SJSA1 (cell line): ENCODE results near the gene F2RL3. TPM values are rescaled to one million over a fixed set of nuclear protein-coding genes. Genes with fewer than 3 reads are reported as not detected.

ENCODE experiments used
- DNase-seq, 2 experiments: peaks; one replicate each; pipeline ENCODE4 v3.0.0-alpha.2; 2015 to 2020; ENCODE audit warnings: low spot score in 2 of 2, low read depth in 1 of 2
- H3K27ac ChIP-seq: fragments of 250-450 bp; sonication (Bioruptor Pico); 2 replicates; pipeline ENCODE4 v1.5.1; 2020; ENCODE audit warnings: mild to moderate bottlenecking, moderate library complexity
- H3K27me3 ChIP-seq: fragments of 250-450 bp; sonication (Bioruptor Pico); replicated peaks from 2 replicates; pipeline ENCODE4 v1.5.1; 2020; ENCODE audit warnings: mild to moderate bottlenecking, moderate library complexity
- H3K36me3 ChIP-seq: fragments of 250-450 bp; sonication (Bioruptor Pico); 2 replicates; pipeline ENCODE4 v1.5.1; 2020; ENCODE audit warnings: mild to moderate bottlenecking
- H3K4me1 ChIP-seq: fragments of 250-450 bp; sonication (Bioruptor Pico); replicated peaks from 2 replicates; pipeline ENCODE4 v1.6.1; 2021; ENCODE audit warnings: mild to moderate bottlenecking
- H3K4me3 ChIP-seq: fragments of 250-450 bp; sonication (Bioruptor Pico); 2 replicates; pipeline ENCODE4 v1.5.1; 2020; ENCODE audit warnings: mild to moderate bottlenecking
- H3K9me3 ChIP-seq: fragments of 250-450 bp; sonication (Bioruptor Pico); replicated peaks from 2 replicates; pipeline ENCODE4 v1.5.1; 2020; ENCODE audit warnings: mild to moderate bottlenecking
- total RNA-seq: library from RNA; depleted of rRNA; stranded (reverse); fragments of >200 nt; shearing (Covaris generic); gene quantifications from 2 replicates; pipeline ENCODE4 v1.2.3, GENCODE V29; 2014; rRNA removed

F2RL3 gene
- total RNA-seq: 0.37 and 0.50 TPM in 2 replicates

DNA sequence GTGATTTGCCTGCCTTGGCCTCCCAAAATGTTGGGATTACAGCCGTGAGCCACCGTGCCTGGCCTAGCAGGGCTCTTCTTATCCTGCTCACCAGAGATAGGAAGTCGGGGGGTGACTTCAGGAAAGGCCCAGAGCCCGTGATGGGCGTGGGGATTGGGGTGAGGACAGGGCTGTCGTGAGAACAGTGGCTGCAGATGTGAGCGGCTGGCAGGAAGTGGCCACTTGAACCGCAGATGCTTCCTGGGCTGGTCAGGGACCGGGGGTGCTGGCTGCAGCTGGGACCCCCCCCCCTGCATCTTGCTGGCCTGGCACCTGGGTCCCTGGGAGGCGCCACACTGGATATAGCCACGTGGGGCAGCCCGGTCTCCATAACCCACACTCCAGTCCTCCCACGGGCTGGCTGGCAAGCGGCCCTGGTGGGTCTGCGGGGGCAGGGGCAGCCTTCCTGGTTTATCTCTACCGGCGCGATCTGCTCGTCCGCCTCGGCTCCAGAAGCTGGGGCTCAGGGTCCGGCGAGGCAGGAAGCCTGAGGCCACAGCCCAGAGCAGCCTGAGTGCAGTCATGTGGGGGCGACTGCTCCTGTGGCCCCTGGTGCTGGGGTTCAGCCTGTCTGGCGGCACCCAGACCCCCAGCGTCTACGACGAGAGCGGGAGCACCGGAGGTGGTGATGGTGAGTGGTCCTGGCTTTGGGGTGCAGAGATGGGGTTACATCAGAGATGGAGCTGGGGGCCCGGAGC is at the start of gene F2RL3:
F2RL3 (plus strand) TSS at position 371 of the 737 bp plus-strand sequence; CDS start at position 562, 191 bp downstream.
- Histone ChIP-seq H3K9me3 (peaks cover 3% of the 10 kb centered on the region; the same call in 1 of the 2 replicates), H3K4me1 (peaks cover 31% of the 10 kb centered on the region), H3K27ac (peak within 1 kb of the TSS; percentile 42; the same call in 1 of the 2 replicates), H3K27me3 (no peaks in the 10 kb centered on the region), H3K36me3 (no peaks in the 10 kb centered on the region), H3K4me3 (peak within 1 kb of the TSS; percentile 19)
- peak; percentile 37 to 61 for DNase-seq

DNA sequence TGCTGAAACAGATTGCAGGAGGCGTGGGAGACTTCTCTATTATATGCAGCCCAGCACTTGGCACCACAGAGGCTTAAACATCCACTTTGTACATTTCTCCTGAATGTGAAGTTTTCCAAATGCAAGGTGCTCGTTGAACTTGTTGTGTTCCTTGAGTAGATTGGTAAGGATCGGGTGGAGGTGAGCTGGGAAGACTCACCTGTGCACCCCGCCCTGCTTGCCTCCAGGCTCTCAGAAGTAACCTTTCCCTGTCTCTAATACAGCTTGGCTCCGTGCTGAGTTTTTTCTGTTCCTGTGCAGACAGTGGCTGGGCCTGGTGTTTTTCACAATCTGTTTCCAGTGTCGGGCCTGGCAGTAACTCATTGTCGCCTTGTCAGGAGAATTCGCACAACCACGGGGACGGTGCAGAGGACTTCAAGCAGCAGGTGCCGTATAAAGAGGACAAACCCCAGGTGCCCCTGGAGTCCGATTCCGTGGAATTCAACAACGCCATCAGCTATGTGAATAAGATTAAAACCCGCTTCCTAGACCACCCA is 47.3 kb upstream of the F2RL3 start:
- no peak overlapping the region for H3K27ac ChIP-seq
- H3K27me3 ChIP-seq: no peaks in the 10 kb centered on the region
- H3K4me3 ChIP-seq: no peak overlapping the region
- no peaks in the 10 kb centered on the region for H3K9me3 ChIP-seq
- H3K36me3 ChIP-seq: peaks cover 97% of the 10 kb centered on the region
- H3K4me1 ChIP-seq: peaks cover 10% of the 10 kb centered on the region
- no peak for DNase-seq

- Histone ChIP-seq H3K9me3 (no peaks in the 10 kb centered on the region), H3K4me3 (no peak overlapping the region), H3K27me3 (no peaks in the 10 kb centered on the region), H3K27ac (no peak overlapping the region), H3K4me1 (peaks cover 27% of the 10 kb centered on the region), H3K36me3 (peaks cover 96% of the 10 kb centered on the region)
- DNase-seq: no peak
Measured at GRCh38 chr19:16846901-16847300, 41.9 kb upstream of the F2RL3 start.

- no peak for DNase-seq
- Histone ChIP-seq H3K4me1 (peaks cover 27% of the 10 kb centered on the region), H3K4me3 (no peak overlapping the region), H3K36me3 (peaks cover 96% of the 10 kb centered on the region), H3K27me3 (no peaks in the 10 kb centered on the region), H3K9me3 (no peaks in the 10 kb centered on the region), H3K27ac (no peak overlapping the region)
Measured at GRCh38 chr19:16847430-16847829, 41.4 kb upstream of the F2RL3 start.

DNA sequence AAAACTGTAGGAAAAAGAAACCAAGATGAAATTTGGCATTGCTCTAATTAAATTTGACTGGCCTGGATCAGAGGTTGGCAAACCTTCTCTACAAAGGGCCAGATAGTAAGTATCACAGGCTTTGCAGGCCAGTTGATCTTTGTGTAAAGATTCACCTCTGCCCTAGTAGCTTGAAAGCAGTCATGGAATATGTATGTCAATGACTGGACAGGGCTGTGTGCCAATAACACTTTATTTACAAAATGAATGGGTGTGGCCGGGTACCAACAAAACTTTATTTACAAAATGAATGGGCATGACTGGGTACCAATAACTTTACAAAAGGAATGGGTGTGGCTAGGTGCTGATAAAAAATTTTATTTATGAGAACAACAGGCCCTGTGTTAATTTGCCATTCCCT is 39.6 kb upstream of the F2RL3 start:
- H3K27me3 ChIP-seq: no peaks in the 10 kb centered on the region
- H3K27ac ChIP-seq: peak overlapping the region; percentile 3; the same call in 1 of the 2 replicates
- peak in 1 of 2 experiments; percentile 15 for DNase-seq
- peaks cover 27% of the 10 kb centered on the region for H3K4me1 ChIP-seq
- no peak overlapping the region for H3K4me3 ChIP-seq
- peaks cover 96% of the 10 kb centered on the region for H3K36me3 ChIP-seq
- H3K9me3 ChIP-seq: no peaks in the 10 kb centered on the region

GRCh38 chr19:16850133-16850532 is 38.7 kb upstream of the F2RL3 start:
- DNase-seq: peak in 1 of 2 experiments; percentile 13
- H3K36me3 ChIP-seq: peaks cover 95% of the 10 kb centered on the region
- no peaks in the 10 kb centered on the region for H3K9me3 ChIP-seq
- H3K4me1 ChIP-seq: peaks cover 27% of the 10 kb centered on the region
- H3K4me3 ChIP-seq: no peak overlapping the region
- no peaks in the 10 kb centered on the region for H3K27me3 ChIP-seq
- H3K27ac ChIP-seq: peak overlapping the region; percentile 26

GRCh38 chr19:16851031-16851712 is 37.6 kb upstream of the F2RL3 start:
- peaks cover 27% of the 10 kb centered on the region for H3K4me1 ChIP-seq
- H3K9me3 ChIP-seq: no peaks in the 10 kb centered on the region
- H3K27ac ChIP-seq: peak overlapping the region; percentile 26; the same call in 1 of the 2 replicates
- H3K36me3 ChIP-seq: peaks cover 93% of the 10 kb centered on the region
- DNase-seq: peak in 1 of 2 experiments; percentile 29
- H3K4me3 ChIP-seq: no peak overlapping the region
- H3K27me3 ChIP-seq: no peaks in the 10 kb centered on the region

- no peaks in the 10 kb centered on the region for H3K27me3 ChIP-seq
- DNase-seq: no peak
- no peak overlapping the region for H3K4me3 ChIP-seq
- peaks cover 27% of the 10 kb centered on the region for H3K4me1 ChIP-seq
- no peak overlapping the region for H3K27ac ChIP-seq
- H3K36me3 ChIP-seq: peaks cover 80% of the 10 kb centered on the region
- H3K9me3 ChIP-seq: no peaks in the 10 kb centered on the region
Measured at GRCh38 chr19:16853066-16853465, 35.7 kb upstream of the F2RL3 start.

- no peak for DNase-seq
- no peak overlapping the region for H3K27ac ChIP-seq
- no peak overlapping the region for H3K4me3 ChIP-seq
- no peaks in the 10 kb centered on the region for H3K9me3 ChIP-seq
- H3K4me1 ChIP-seq: peaks cover 2% of the 10 kb centered on the region
- H3K36me3 ChIP-seq: peaks cover 62% of the 10 kb centered on the region
- H3K27me3 ChIP-seq: no peaks in the 10 kb centered on the region
Measured at GRCh38 chr19:16856091-16856490, 32.7 kb upstream of the F2RL3 start.

DNA sequence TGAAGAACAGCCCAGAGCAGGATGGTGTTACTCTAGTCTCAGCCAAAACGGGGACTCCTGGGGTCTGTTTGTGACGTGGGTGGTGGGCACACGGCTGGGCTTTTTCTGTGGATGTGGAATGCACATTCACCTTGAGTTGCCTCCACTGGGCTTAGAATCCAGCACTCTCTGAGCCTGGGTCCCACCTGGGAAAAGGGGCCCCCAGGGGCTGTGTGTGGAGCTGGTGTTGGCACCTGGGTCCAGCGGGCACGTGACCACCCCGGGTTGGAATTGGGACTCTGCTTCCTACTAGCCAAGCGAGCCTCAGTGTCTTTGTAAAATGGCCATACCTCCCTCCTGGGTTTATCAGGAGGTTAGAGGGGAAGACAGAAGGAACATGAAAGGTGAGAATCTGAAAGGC is 29.2 kb upstream of the F2RL3 start:
- H3K9me3 ChIP-seq: no peaks in the 10 kb centered on the region
- no peak overlapping the region for H3K27ac ChIP-seq
- H3K4me1 ChIP-seq: no peaks in the 10 kb centered on the region
- H3K27me3 ChIP-seq: no peaks in the 10 kb centered on the region
- peaks cover 56% of the 10 kb centered on the region for H3K36me3 ChIP-seq
- DNase-seq: no peak
- H3K4me3 ChIP-seq: no peak overlapping the region

- DNase-seq: no peak
- H3K36me3 ChIP-seq: peaks cover 57% of the 10 kb centered on the region
Measured at GRCh38 chr19:16860118-16860517, 28.7 kb upstream of the F2RL3 start.

DNA sequence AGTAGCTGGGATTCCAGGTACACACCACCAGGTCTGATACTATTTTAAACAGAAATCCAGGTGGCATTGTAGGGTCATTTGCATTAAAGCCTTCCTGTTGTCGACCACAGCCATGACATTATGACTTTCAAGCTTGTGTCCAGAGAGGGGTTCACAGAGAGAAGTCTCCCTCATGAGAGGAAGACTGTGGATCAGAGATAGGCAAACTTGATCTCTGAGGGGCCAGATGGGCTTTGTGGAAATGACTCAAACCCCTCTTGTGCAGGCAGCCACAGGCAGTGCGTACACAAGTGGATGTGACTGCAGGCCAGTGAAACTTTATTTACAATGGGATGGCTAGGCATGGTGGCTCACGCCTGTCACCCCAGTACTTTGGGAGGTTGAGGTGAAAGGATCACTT is 27.8 kb upstream of the F2RL3 start:
- no peak for DNase-seq
- H3K27me3 ChIP-seq: no peaks in the 10 kb centered on the region
- H3K4me1 ChIP-seq: no peaks in the 10 kb centered on the region
- H3K9me3 ChIP-seq: no peaks in the 10 kb centered on the region
- H3K4me3 ChIP-seq: no peak overlapping the region
- H3K36me3 ChIP-seq: peaks cover 57% of the 10 kb centered on the region
- H3K27ac ChIP-seq: no peak overlapping the region

More at GRCh38 chr19:16860118-16860517, 28.7 kb upstream of the F2RL3 start:
- H3K27me3 ChIP-seq: no peaks in the 10 kb centered on the region
- no peak overlapping the region for H3K27ac ChIP-seq
- H3K4me3 ChIP-seq: no peak overlapping the region
- H3K9me3 ChIP-seq: no peaks in the 10 kb centered on the region
- H3K4me1 ChIP-seq: no peaks in the 10 kb centered on the region

DNA sequence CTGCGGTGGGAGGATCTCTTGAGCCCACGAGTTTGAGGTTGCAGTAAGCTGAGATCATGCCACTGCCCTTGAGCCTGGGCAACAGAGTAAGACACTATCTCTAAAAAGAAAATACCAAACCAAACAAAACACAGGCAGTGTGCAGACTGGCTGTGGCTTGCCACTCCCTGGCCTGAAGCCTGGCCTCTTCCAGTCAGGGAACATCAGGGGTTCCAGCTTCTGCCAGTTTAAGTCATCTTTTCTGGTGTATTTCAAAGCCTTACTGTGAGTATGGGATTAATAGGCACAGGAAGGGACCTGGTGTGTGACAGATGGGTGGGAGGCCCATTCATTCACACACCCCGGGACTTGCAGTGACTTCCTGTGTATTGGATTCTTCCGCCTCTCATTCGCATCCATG is 27.0 kb upstream of the F2RL3 start:
- H3K27ac ChIP-seq: no peak overlapping the region
- no peaks in the 10 kb centered on the region for H3K4me1 ChIP-seq
- H3K9me3 ChIP-seq: no peaks in the 10 kb centered on the region
- no peak for DNase-seq
- H3K4me3 ChIP-seq: no peak overlapping the region
- no peaks in the 10 kb centered on the region for H3K27me3 ChIP-seq
- peaks cover 60% of the 10 kb centered on the region for H3K36me3 ChIP-seq

GRCh38 chr19:16862826-16863415 is 25.9 kb upstream of the F2RL3 start:
- Histone ChIP-seq H3K27me3 (no peaks in the 10 kb centered on the region), H3K27ac (no peak overlapping the region), H3K9me3 (no peaks in the 10 kb centered on the region), H3K4me3 (no peak overlapping the region), H3K4me1 (no peaks in the 10 kb centered on the region), H3K36me3 (peaks cover 69% of the 10 kb centered on the region)
- no peak for DNase-seq
